ENCODE results near the gene SEC63.
A peak's percentile ranks its signal among the peaks of the same experiment; 100 is the strongest.
"Not testable (repeated sequence)": the region's sequence is repeated elsewhere in the genome, so short reads cannot be mapped to it uniquely, and the experiment has no call there.

SEC63 gene

GRCh38 chr6:107931894-107932293 is 26.1 kb downstream of the SEC63 start:
- DNase-seq (ENCODE audit: low read depth): no peak

- DNase-seq (ENCODE audit: low read depth): no peak
Measured at GRCh38 chr6:107928984-107929383, 29.0 kb downstream of the SEC63 start.

GRCh38 chr6:107926697-107927544 is 31.1 kb downstream of the SEC63 start:
- DNase-seq (ENCODE audit: low read depth): peak; percentile 60

- no peak for DNase-seq (ENCODE audit: low read depth)
Measured at GRCh38 chr6:107917451-107918375, 40.3 kb downstream of the SEC63 start.

- not testable (repeated sequence) for DNase-seq (ENCODE audit: low read depth)
Measured at GRCh38 chr6:107916961-107917360, 41.0 kb downstream of the SEC63 start.

GRCh38 chr6:107911692-107912091 is 46.3 kb downstream of the SEC63 start:
- DNase-seq (ENCODE audit: low read depth): no peak

GRCh38 chr6:107894809-107895396 is 63.1 kb downstream of the SEC63 start:
- DNase-seq (ENCODE audit: low read depth): no peak

GRCh38 chr6:107890431-107890830 is 67.6 kb downstream of the SEC63 start:
- not testable (repeated sequence) for DNase-seq (ENCODE audit: low read depth)

- DNase-seq (ENCODE audit: low read depth): not testable (repeated sequence)
Measured at GRCh38 chr6:107885950-107886349, 72.1 kb downstream of the SEC63 start.

- DNase-seq (ENCODE audit: low read depth): no peak
Measured at GRCh38 chr6:107879941-107880340, 78.1 kb downstream of the SEC63 start.

- DNase-seq (ENCODE audit: low read depth): no peak
Measured at GRCh38 chr6:107877968-107878367, 80.0 kb downstream of the SEC63 start.

- DNase-seq (ENCODE audit: low read depth): no peak
Measured at GRCh38 chr6:107871976-107872375, 86.0 kb downstream of the SEC63 start.

GRCh38 chr6:107871512-107871911 is 86.5 kb downstream of the SEC63 start:
- DNase-seq (ENCODE audit: low read depth): not testable (repeated sequence)

GRCh38 chr6:107871016-107871415 is 87.0 kb downstream of the SEC63 start:
- DNase-seq (ENCODE audit: low read depth): no peak

- DNase-seq (ENCODE audit: low read depth): peak; percentile 58
Measured at GRCh38 chr6:107870381-107870780, 87.6 kb downstream of the SEC63 start.

- no peak for DNase-seq (ENCODE audit: low read depth)
Measured at GRCh38 chr6:107869871-107870270, 88.1 kb downstream of the SEC63 start.

GRCh38 chr6:107868867-107869611 is 89.0 kb downstream of the SEC63 start:
- DNase-seq (ENCODE audit: low read depth): no peak

GRCh38 chr6:107867302-107867615 is 90.7 kb downstream of the SEC63 start:
- no peak for DNase-seq (ENCODE audit: low read depth)

GRCh38 chr6:107866606-107867301 is 91.3 kb downstream of the SEC63 start:
- DNase-seq (ENCODE audit: low read depth): peak; percentile 42

- no peak for DNase-seq (ENCODE audit: low read depth)
Measured at GRCh38 chr6:107864226-107865127, 93.5 kb downstream of the SEC63 start.
